Measurements from ENCODE around the gene CACNA1I.

Gene CACNA1I

GRCh38 chr22:39658806-39659463, 88.4 kb downstream of the CACNA1I start:
- DNase-seq (ENCODE audit: extremely low spot score): no peak
- POLR2A ChIA-PET: interaction anchor here (0.6 kb wide), 1 partner anchor 385 kb away, joined by 3 read pairs; no protein-coding TSS in a partner anchor
- CTCF ChIA-PET: no interaction called here
- TF ChIP-seq BHLHE40 (IDR thresholded peaks at IDR 0.05; ENCODE audit: borderline replicate concordance) (no peak), FOXA1 (IDR thresholded peaks at IDR 0.05) (no peak), PKNOX1 (IDR thresholded peaks at IDR 0.05) (no peak), ZNF384 (IDR thresholded peaks at IDR 0.05) (no peak), HDGF (IDR thresholded peaks at IDR 0.05; ENCODE audit: borderline replicate concordance) (no peak), FOXK2 (IDR thresholded peaks at IDR 0.05) (no peak)

GRCh38 chr22:39661501-39661841, 90.9 kb downstream of the CACNA1I start:
- ChIA-PET POLR2A (no interaction called here), CTCF (no interaction called here)
- TF ChIP-seq FOXA1 (IDR thresholded peaks at IDR 0.05) (no peak), BHLHE40 (IDR thresholded peaks at IDR 0.05; ENCODE audit: borderline replicate concordance) (no peak), PKNOX1 (IDR thresholded peaks at IDR 0.05) (no peak), CTBP1 (IDR thresholded peaks at IDR 0.05; ENCODE audit: borderline replicate concordance) (no peak)
- no peak for DNase-seq (ENCODE audit: extremely low spot score)

GRCh38 chr22:39661842-39662685, 91.5 kb downstream of the CACNA1I start:
- CTCF ChIA-PET: no interaction called here
- TF ChIP-seq ARNT (IDR thresholded peaks at IDR 0.05) (no peak), ZNF384 (IDR thresholded peaks at IDR 0.05) (no peak), FOXK2 (IDR thresholded peaks at IDR 0.05) (no peak), L3MBTL2 (conservative IDR thresholded peaks at IDR 0.05) (no peak), SP1 (IDR thresholded peaks at IDR 0.05) (no peak), CTBP1 (IDR thresholded peaks at IDR 0.05; ENCODE audit: borderline replicate concordance) (no peak), BHLHE40 (IDR thresholded peaks at IDR 0.05; ENCODE audit: borderline replicate concordance) (no peak), ELF4 (IDR thresholded peaks at IDR 0.05) (no peak), NFRKB (IDR thresholded peaks at IDR 0.05) (no peak)
- POLR2A ChIA-PET: no interaction called here
- DNase-seq (ENCODE audit: extremely low spot score): no peak

- ChIA-PET POLR2A (no interaction called here), CTCF (no interaction called here)
- DNase-seq (ENCODE audit: extremely low spot score): no peak
- TF ChIP-seq CTBP1 (IDR thresholded peaks at IDR 0.05; ENCODE audit: borderline replicate concordance) (no peak), SP1 (IDR thresholded peaks at IDR 0.05) (no peak), FOXK2 (IDR thresholded peaks at IDR 0.05) (no peak), L3MBTL2 (conservative IDR thresholded peaks at IDR 0.05) (no peak), ELF4 (IDR thresholded peaks at IDR 0.05) (no peak), SUZ12 (IDR thresholded peaks at IDR 0.05) (no peak), HDGF (IDR thresholded peaks at IDR 0.05; ENCODE audit: borderline replicate concordance) (no peak), BHLHE40 (IDR thresholded peaks at IDR 0.05; ENCODE audit: borderline replicate concordance) (no peak), ARNT (IDR thresholded peaks at IDR 0.05) (no peak), LEF1 (IDR thresholded peaks at IDR 0.05; ENCODE audit: borderline replicate concordance) (no peak), TARDBP (IDR thresholded peaks at IDR 0.05) (no peak)
Measured at GRCh38 chr22:39662686-39663052, 92.1 kb downstream of the CACNA1I start.

GRCh38 chr22:39663751-39664150, 93.2 kb downstream of the CACNA1I start:
- DNase-seq (ENCODE audit: extremely low spot score): no peak
- TF ChIP-seq HDGF (IDR thresholded peaks at IDR 0.05; ENCODE audit: borderline replicate concordance) (no peak), FOXK2 (IDR thresholded peaks at IDR 0.05) (no peak), L3MBTL2 (conservative IDR thresholded peaks at IDR 0.05) (no peak), ELF4 (IDR thresholded peaks at IDR 0.05) (no peak), PKNOX1 (IDR thresholded peaks at IDR 0.05) (no peak), ARNT (IDR thresholded peaks at IDR 0.05) (no peak), ZNF384 (IDR thresholded peaks at IDR 0.05) (no peak)
- CTCF ChIA-PET: no interaction called here

GRCh38 chr22:39664485-39665200, 94.1 kb downstream of the CACNA1I start:
- TF ChIP-seq ARNT (IDR thresholded peaks at IDR 0.05) (no peak), SUZ12 (IDR thresholded peaks at IDR 0.05) (no peak), ELF4 (IDR thresholded peaks at IDR 0.05) (no peak), HDGF (IDR thresholded peaks at IDR 0.05; ENCODE audit: borderline replicate concordance) (no peak), LEF1 (IDR thresholded peaks at IDR 0.05; ENCODE audit: borderline replicate concordance) (no peak), FOXM1 (IDR thresholded peaks at IDR 0.05; ENCODE audit: borderline replicate concordance) (no peak), FOXA1 (IDR thresholded peaks at IDR 0.05) (no peak)
- DNase-seq (ENCODE audit: extremely low spot score): peak; percentile 83
- CTCF ChIA-PET: interaction anchor here (0.5 kb wide), 1 partner anchor 350 kb away, joined by 5 read pairs; no protein-coding TSS in a partner anchor
- POLR2A ChIA-PET: no interaction called here

More at GRCh38 chr22:39663751-39664150, 93.2 kb downstream of the CACNA1I start:
- POLR2A ChIA-PET: no interaction called here
